H1 (cell line): ENCODE results near the gene RARRES1. TPM values are rescaled to one million over a fixed set of nuclear protein-coding genes. Genes with fewer than 3 reads are reported as not detected.

Experiments
- CTCF ChIA-PET: fragments of 300-600 bp; sonication (Branson Sonifier 250); formaldehyde crosslinking; loops from one replicate; lab custom pipeline; 2021; ENCODE audit not compliant: partially characterized antibody; lab: Charles Lee
- POLR2A ChIA-PET: fragments of 300-600 bp; sonication (Branson Sonifier 250); formaldehyde crosslinking; loops from one replicate; lab custom pipeline; 2021; ENCODE audit warnings: inconsistent platforms; ENCODE audit not compliant: partially characterized antibody; lab: Charles Lee
- DNase-seq, 2 experiments: peaks; one replicate each; pipeline versions ENCODE4 v3.0.0 to v3.0.0-alpha.2; 2010 to 2022; ENCODE audit warnings: low spot score in 2 of 2, low read depth in 1 of 2, mixed read lengths in 1 of 2
- FAIRE-seq: peaks from 2 replicates; lab custom pipeline; 2011; peaks lifted over from hg19 to GRCh38; lab: Jason Lieb, UNC
- H2AFZ ChIP-seq: 2 replicates; pipeline ENCODE4 v1.8.1; 2012; ENCODE audit warnings: low read length, inconsistent platforms
- H2AK5ac ChIP-seq: 2 replicates; pipeline ENCODE4 v1.6.1; 2013; ENCODE audit warnings: low read depth, low read length
- H2BK120ac ChIP-seq: replicated peaks from 2 replicates; pipeline ENCODE3; 2013; ENCODE audit warnings: low read depth, low read length, inconsistent platforms
- H2BK12ac ChIP-seq: 2 replicates; pipeline ENCODE4 v1.6.1; 2013; ENCODE audit warnings: low read depth, low read length
- H2BK15ac ChIP-seq: 2 replicates; pipeline ENCODE4 v1.6.1; 2013; ENCODE audit warnings: low read length
- H2BK20ac ChIP-seq: 2 replicates; pipeline ENCODE4 v1.6.1; 2013; ENCODE audit warnings: low read length
- H2BK5ac ChIP-seq: 2 replicates; pipeline ENCODE4 v1.6.1; 2013; ENCODE audit warnings: low read depth, low read length
- H3K14ac ChIP-seq: 2 replicates; pipeline ENCODE4 v1.6.1; 2013; ENCODE audit warnings: inconsistent platforms; ENCODE audit not compliant: insufficient read length
- H3K18ac ChIP-seq: 2 replicates; pipeline ENCODE4 v1.6.1; 2013; ENCODE audit warnings: low read length; ENCODE audit errors: extremely low read depth
- H3K23ac ChIP-seq: 2 replicates; pipeline ENCODE4 v1.6.1; 2013; ENCODE audit warnings: inconsistent platforms; ENCODE audit not compliant: insufficient read length
- H3K23me2 ChIP-seq: 2 replicates; pipeline ENCODE4 v1.6.1; 2013; ENCODE audit warnings: low read depth, low read length
- H3K27ac ChIP-seq: 2 replicates; pipeline ENCODE4 v1.6.1; 2011; ENCODE audit warnings: low read depth, low read length, inconsistent platforms
- H3K27me3 ChIP-seq, 4 experiments: replicated peaks in 1 of 4; 1 replicate in 1 of 4; 2 replicates in 3 of 4; pipeline versions ENCODE4 v1.6.1 to v1.8.1; 2011 to 2013; ENCODE audit warnings: low read length in 3 of 4, mild to moderate bottlenecking in 3 of 4, inconsistent platforms in 2 of 4, mixed read lengths in 2 of 4, moderate library complexity in 1 of 4; ENCODE audit not compliant: control insufficient read depth in 3 of 4, insufficient read depth in 3 of 4; ENCODE audit errors: extremely low read depth in 1 of 4
- H3K36me3 ChIP-seq, 4 experiments: 2 replicates each; pipeline versions ENCODE4 v1.6.1 to v1.8.1; 2011 to 2013; ENCODE audit warnings: mild to moderate bottlenecking in 4 of 4, low read length in 3 of 4, moderate library complexity in 2 of 4, control low read depth in 1 of 4, inconsistent platforms in 1 of 4; ENCODE audit not compliant: insufficient read depth in 4 of 4, control insufficient read depth in 2 of 4
- H3K4ac ChIP-seq: replicated peaks from 2 replicates; pipeline ENCODE3; 2013; ENCODE audit warnings: low read length, low read depth, mixed read lengths, inconsistent platforms; ENCODE audit not compliant: insufficient read length
- H3K4me1 ChIP-seq, 4 experiments: replicated peaks in 1 of 4; 1 replicate in 1 of 4; 2 replicates in 3 of 4; pipeline versions ENCODE4 v1.6.1 to v1.8.1; 2011 to 2013; ENCODE audit warnings: low read length in 3 of 4, inconsistent platforms in 2 of 4, mixed read lengths in 1 of 4; ENCODE audit not compliant: insufficient read depth in 4 of 4, control insufficient read depth in 3 of 4
- H3K4me2 ChIP-seq, 2 experiments: 2 replicates each; pipeline versions ENCODE4 v1.6.1 to v1.8.1; 2011 to 2013; ENCODE audit warnings: low read depth in 2 of 2, low read length in 2 of 2, control low read depth in 1 of 2, inconsistent platforms in 1 of 2, mild to moderate bottlenecking in 1 of 2; ENCODE audit not compliant: insufficient read depth in 1 of 2
- H3K4me3 ChIP-seq, 4 experiments: fragments of 200-600, 300-600 bp in 1 of 4; sonication (generic), shearing (Covaris generic), sonication (Bioruptor Twin) in 1 of 4; 2 replicates each; pipeline versions ENCODE4 v1.5.1 to v1.8.1; 2011 to 2016; ENCODE audit warnings: low read length in 4 of 4, low read depth in 3 of 4, control low read depth in 2 of 4, inconsistent platforms in 2 of 4, mild to moderate bottlenecking in 2 of 4, mixed read lengths in 1 of 4, moderate library complexity in 1 of 4; ENCODE audit not compliant: insufficient read depth in 2 of 4; ENCODE audit errors: extremely low read depth in 1 of 4
- H3K56ac ChIP-seq: replicated peaks from 2 replicates; pipeline ENCODE3; 2013; ENCODE audit warnings: low read depth, mild to moderate bottlenecking, mixed read lengths, low read length, inconsistent platforms; ENCODE audit not compliant: insufficient read length
- H3K79me1 ChIP-seq: 2 replicates; pipeline ENCODE4 v1.6.1; 2013; ENCODE audit warnings: low read depth, low read length, control low read depth
- H3K79me2 ChIP-seq, 2 experiments: 2 replicates each; pipeline versions ENCODE4 v1.6.1 to v1.8.1; 2012 to 2013; ENCODE audit warnings: low read length in 2 of 2, mild to moderate bottlenecking in 2 of 2, inconsistent platforms in 1 of 2; ENCODE audit not compliant: insufficient read depth in 2 of 2, control insufficient read depth in 1 of 2
- H3K9ac ChIP-seq, 4 experiments: replicated peaks in 1 of 4; 1 replicate in 1 of 4; 2 replicates in 3 of 4; pipeline versions ENCODE4 v1.6.1 to v1.8.1; 2011 to 2013; ENCODE audit warnings: low read depth in 3 of 4, low read length in 3 of 4, control low read depth in 2 of 4, mild to moderate bottlenecking in 2 of 4, moderate library complexity in 2 of 4, inconsistent platforms in 1 of 4; ENCODE audit errors: extremely low read depth in 1 of 4
- H3K9me3 ChIP-seq, 2 experiments: 2 replicates each; pipeline versions ENCODE4 v1.6.1 to v1.8.1; 2012 to 2013; ENCODE audit warnings: mild to moderate bottlenecking in 2 of 2, moderate library complexity in 2 of 2, control low read depth in 1 of 2, inconsistent platforms in 1 of 2, low read depth in 1 of 2, low read length in 1 of 2, mixed read lengths in 1 of 2; ENCODE audit not compliant: insufficient read depth in 2 of 2
- H4K20me1 ChIP-seq, 2 experiments: replicated peaks in 1 of 2; 2 replicates each; pipeline versions ENCODE3 to v1.8.1; 2011 to 2013; ENCODE audit warnings: inconsistent platforms in 2 of 2, low read length in 2 of 2, mild to moderate bottlenecking in 1 of 2; ENCODE audit not compliant: insufficient read depth in 2 of 2, control insufficient read depth in 1 of 2
- H4K5ac ChIP-seq: 2 replicates; pipeline ENCODE4 v1.6.1; 2013; ENCODE audit warnings: low read length, low read depth, mixed read lengths, inconsistent platforms; ENCODE audit not compliant: insufficient read length
- H4K8ac ChIP-seq: 2 replicates; pipeline ENCODE4 v1.8.0; 2013; ENCODE audit warnings: mild to moderate bottlenecking, moderate library complexity, low read length, inconsistent platforms; ENCODE audit not compliant: insufficient read depth; ENCODE audit errors: extremely low read depth
- H4K91ac ChIP-seq: replicated peaks from 2 replicates; pipeline ENCODE3; 2013; ENCODE audit warnings: low read length, mixed read lengths, inconsistent platforms; ENCODE audit not compliant: insufficient read length
- BCL11A ChIP-seq, 2 experiments: IDR thresholded peaks; one replicate each; pipeline ENCODE4 v1.6.1; 2011; ENCODE audit warnings: low read depth in 2 of 2, low read length in 2 of 2, mild to moderate bottlenecking in 2 of 2
- CREB1 ChIP-seq: IDR thresholded peaks from 2 replicates; pipeline ENCODE4 v1.6.1; 2012; ENCODE audit warnings: inconsistent platforms
- FOSL1 ChIP-seq: IDR thresholded peaks from 2 replicates; pipeline ENCODE4 v1.6.1; 2011; ENCODE audit warnings: mild to moderate bottlenecking, low read depth, low read length, moderate library complexity; ENCODE audit not compliant: insufficient read depth
- GTF2F1 ChIP-seq: IDR thresholded peaks from 2 replicates; pipeline ENCODE4 v1.6.1; 2012; ENCODE audit warnings: low read depth, low read length, improper control_type of control experiment, borderline replicate concordance
- HDAC2 ChIP-seq, 2 experiments: fragments of 300-600 bp in 1 of 2; sonication (generic) in 1 of 2; IDR thresholded peaks; 2 replicates each; pipeline ENCODE4 v1.6.1; 2011 to 2012; ENCODE audit warnings: low read depth in 2 of 2, low read length in 2 of 2, mild to moderate bottlenecking in 2 of 2, moderate library complexity in 2 of 2, borderline replicate concordance in 1 of 2, inconsistent platforms in 1 of 2
- JUN ChIP-seq: IDR thresholded peaks from 2 replicates; pipeline ENCODE4 v1.6.1; 2011; ENCODE audit warnings: low read depth, mild to moderate bottlenecking, improper control_type of control experiment, low read length
- KDM1A ChIP-seq: fragments of 200-600, 300-600 bp; sonication (generic); IDR thresholded peaks from 2 replicates; pipeline ENCODE4 v1.7.1; 2016; ENCODE audit warnings: mild to moderate bottlenecking, low read length, borderline replicate concordance
- RBBP5 ChIP-seq: IDR thresholded peaks from 2 replicates; pipeline ENCODE4 v1.7.1; 2012; ENCODE audit warnings: low read depth, mild to moderate bottlenecking, inconsistent platforms, low read length, moderate library complexity, borderline replicate concordance
- RFX5 ChIP-seq: IDR thresholded peaks from 2 replicates; pipeline ENCODE4 v1.6.1; 2011; ENCODE audit warnings: low read depth, low read length, improper control_type of control experiment, borderline replicate concordance
- SUZ12 ChIP-seq: fragments of 200-600 bp; sonication (generic); IDR thresholded peaks from 2 replicates; pipeline ENCODE4 v1.6.1; 2012; ENCODE audit warnings: mild to moderate bottlenecking, inconsistent platforms, low read length, moderate library complexity, mixed read lengths
- YY1 ChIP-seq: IDR thresholded peaks from 2 replicates; pipeline ENCODE4 v1.6.1; 2011; ENCODE audit warnings: low read depth, mild to moderate bottlenecking, low read length
- ZNF274 ChIP-seq: IDR thresholded peaks from 2 replicates; pipeline ENCODE4 v1.7.0; 2012; ENCODE audit warnings: low read length, borderline replicate concordance; ENCODE audit errors: extremely low read depth
- WGBS, 2 experiments: shearing (Covaris generic) in 1 of 2; methylation state at CpG; one replicate each; pipeline versions ENCODE4 v1.1.6 to v1.1.7; 2013 to 2015; ENCODE audit warnings: low lambda C conversion rate in 2 of 2, mixed read lengths in 2 of 2, inconsistent platforms in 1 of 2, low coverage in 1 of 2, missing lambda C conversion rate in 1 of 2; ENCODE audit not compliant: insufficient replicate concordance in 2 of 2, insufficient coverage in 1 of 2, insufficient read length in 1 of 2; ENCODE audit errors: extremely low coverage in 1 of 2, missing lambda C conversion rate in 1 of 2; 5-methylcytosine and 5-hydroxymethylcytosine counted together
- polyA plus RNA-seq, 7 experiments: library from polyadenylated mRNA; depleted of rRNA in 3 of 7; stranded (reverse) in 5 of 7; unstranded in 2 of 7; fragments of >200 nt in 5 of 7; fragments of 200-250 nt in 2 of 7; gene quantifications; 1 replicate in 5 of 7; 2 replicates in 1 of 7; 4 replicates in 1 of 7; pipeline versions ENCODE4 v1.2.1 to v1.2.3, GENCODE V29; 2011 to 2013; ENCODE audit warnings: missing spikeins in 2 of 7, mixed read lengths in 2 of 7
- total RNA-seq: library from RNA; stranded (reverse); fragmentation: NEBNext Ultra II Directional; extraction: Animal tissue kit (Norgen Biotek cat#: 25700); gene quantifications from 2 replicates; pipeline ENCODE4 v1.2.1, GENCODE V29; 2021
- TF ChIP-seq, protein P1 (sequence below): IDR thresholded peaks from 2 replicates; pipeline ENCODE4 v1.6.1; 2011; ENCODE audit warnings: low read length, improper control_type of control experiment

Gene RARRES1
- total and polyA plus RNA-seq, 2 of the 8 experiments (the other 6 are each of a cell fraction or from before 2014, with no cell fraction given), result 0.26 to 0.71 TPM

DNA sequence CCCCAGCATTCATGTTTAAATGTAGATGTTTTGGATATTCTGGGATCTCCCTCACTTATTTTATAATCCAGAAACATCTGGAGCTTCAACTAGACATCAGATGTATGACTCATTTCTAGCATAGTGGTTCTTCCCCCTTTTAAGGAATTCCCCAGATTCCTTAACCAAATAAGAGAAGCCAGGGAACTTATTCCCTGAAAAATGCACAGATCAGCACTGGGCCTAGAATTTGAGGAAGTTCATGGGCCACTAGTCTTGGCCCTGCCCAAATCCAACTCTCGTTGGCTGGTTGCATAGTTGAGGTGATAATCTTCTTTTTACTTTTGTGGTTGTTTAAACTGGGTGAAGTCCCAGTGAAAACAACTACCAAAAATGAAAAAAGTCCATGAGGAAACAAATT lies 20.4 kb downstream of the RARRES1 start:
- no peak overlapping the region for H4K5ac ChIP-seq
- ChIA-PET POLR2A (no interaction called here), CTCF (interaction anchor here (0.7 to 0.8 kb wide), 2 partner anchors 29 to 40 kb away, joined by 3 to 4 read pairs; partner anchors contain the start of gene LXN)
- no peak overlapping the region for H3K4me3 ChIP-seq
- no peak overlapping the region for H4K8ac ChIP-seq
- no peak overlapping the region for H3K23ac ChIP-seq
- H3K79me2 ChIP-seq, result no peaks in the 10 kb centered on the region
- no peaks in the 10 kb centered on the region; a peak in 1 of 7 replicates for H3K4me1 ChIP-seq
- no peaks in the 10 kb centered on the region for H3K9me3 ChIP-seq
- H3K36me3 ChIP-seq, result peaks cover 0 to 2% (median 0%) of the 10 kb centered on the region in 4 experiments; a peak in 1 of 8 replicates
- DNase-seq (no peak), FAIRE-seq (no peak)
- H3K79me1 ChIP-seq, result no peaks in the 10 kb centered on the region
- H3K56ac ChIP-seq, result no peak overlapping the region
- H2BK12ac ChIP-seq, result no peak overlapping the region
- H3K4ac ChIP-seq, result no peak overlapping the region
- H3K18ac ChIP-seq, result no peak overlapping the region
- H3K4me2 ChIP-seq, result no peak overlapping the region
- H2BK20ac ChIP-seq, result no peak overlapping the region
- H2AFZ ChIP-seq, result no peak overlapping the region
- H2BK5ac ChIP-seq, result no peak overlapping the region
- no peak overlapping the region for H4K91ac ChIP-seq
- H3K23me2 ChIP-seq, result no peaks in the 10 kb centered on the region
- no peak overlapping the region for H2BK15ac ChIP-seq
- H2AK5ac ChIP-seq, result no peak overlapping the region
- no peak overlapping the region for H3K9ac ChIP-seq
- H4K20me1 ChIP-seq, result peaks cover 0 to 3% of the 10 kb centered on the region in 2 experiments
- H3K14ac ChIP-seq, result no peak overlapping the region
- no peak overlapping the region for H3K27ac ChIP-seq
- 100% methylated on average over 1 of the region's 1 CpG; no CpG with 5 or more reads in 1 of the 2 experiments for WGBS, 2 experiments
- no peaks in the 10 kb centered on the region for H3K27me3 ChIP-seq
- H2BK120ac ChIP-seq, result no peak overlapping the region
- TF ChIP-seq, protein P1, sequence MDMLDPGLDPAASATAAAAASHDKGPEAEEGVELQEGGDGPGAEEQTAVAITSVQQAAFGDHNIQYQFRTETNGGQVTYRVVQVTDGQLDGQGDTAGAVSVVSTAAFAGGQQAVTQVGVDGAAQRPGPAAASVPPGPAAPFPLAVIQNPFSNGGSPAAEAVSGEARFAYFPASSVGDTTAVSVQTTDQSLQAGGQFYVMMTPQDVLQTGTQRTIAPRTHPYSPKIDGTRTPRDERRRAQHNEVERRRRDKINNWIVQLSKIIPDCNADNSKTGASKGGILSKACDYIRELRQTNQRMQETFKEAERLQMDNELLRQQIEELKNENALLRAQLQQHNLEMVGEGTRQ, result no peak
- TF ChIP-seq GTF2F1 (no peak), RBBP5 (no peak), KDM1A (no peak), FOSL1 (no peak), SUZ12 (no peak), YY1 (no peak), JUN (no peak), ZNF274 (no peak), CREB1 (no peak), BCL11A (IDR thresholded peaks at IDR 0.05; ENCODE audit: low read depth in 2 of 2, low read length in 2 of 2) (no peak), HDAC2 (IDR thresholded peaks at IDR 0.05; ENCODE audit: borderline replicate concordance in 1 of 2, low read depth in 2 of 2, low read length in 2 of 2) (no peak), RFX5 (no peak)
